NCI-H1930 (cell line): Measurements from ENCODE around the gene NUP93.
"Not testable (repeated sequence)": the region's sequence is repeated elsewhere in the genome, so short reads cannot be mapped to it uniquely, and the experiment has no call there.

ENCODE experiments used
- DNase-seq, 2 experiments: peaks; one replicate each; lab custom pipeline; 2025; lab: John Stamatoyannopoulos, UW

NUP93 gene

DNA sequence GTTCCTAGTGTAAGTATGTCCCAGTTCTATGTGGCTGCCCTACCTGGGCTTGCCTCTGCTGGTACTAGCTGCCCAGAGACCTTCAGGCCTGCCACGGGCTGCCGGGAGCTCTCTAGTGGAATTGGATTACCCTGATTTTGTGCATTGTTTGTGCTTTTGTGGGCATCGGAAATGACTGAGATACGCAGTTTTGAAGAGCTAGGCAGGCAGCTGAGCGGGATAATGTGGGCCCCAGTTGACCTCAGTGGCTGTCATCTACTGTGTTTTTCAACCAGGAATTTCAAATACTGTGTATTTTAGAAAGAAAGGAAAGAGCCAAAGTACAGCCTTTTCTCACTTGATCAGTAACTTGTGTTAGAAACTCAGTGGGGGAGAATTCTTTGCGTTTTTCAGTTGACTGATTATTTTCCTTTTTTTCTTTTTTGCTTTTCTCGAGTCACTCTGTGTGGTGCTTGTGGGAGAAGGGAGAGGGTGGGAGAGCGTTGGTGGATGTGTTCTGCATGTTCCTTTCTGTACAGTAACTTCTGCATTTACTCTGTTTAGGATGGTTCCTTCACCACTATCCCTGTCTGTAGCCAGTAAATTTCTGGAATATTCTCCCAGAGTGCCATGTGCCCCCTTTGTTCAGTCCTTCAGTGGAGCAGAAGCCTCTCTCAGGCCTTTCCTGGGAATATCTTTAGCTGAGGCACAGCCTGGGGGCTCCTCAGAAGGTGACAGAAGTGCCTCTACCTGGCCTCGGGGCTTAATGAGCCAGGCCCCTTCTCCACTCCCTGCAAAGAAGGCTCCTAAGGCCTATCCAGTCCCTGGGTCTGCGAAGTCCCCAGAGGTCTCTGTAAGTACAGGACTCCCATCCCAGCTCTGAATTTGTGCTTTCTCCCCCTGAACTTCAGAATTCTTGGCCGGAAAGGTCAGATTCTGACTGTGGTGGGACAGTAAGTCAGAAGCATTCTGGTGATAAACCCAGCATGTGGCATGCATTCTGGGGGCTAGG lies 120.1 kb downstream of the NUP93 start:
- DNase-seq: no peak

- DNase-seq: no peak
These were observed 121.9 kb downstream of the NUP93 start for GRCh38 chr16:56851671-56852400.

GRCh38 chr16:56852401-56852730 lies 122.4 kb downstream of the NUP93 start:
- no peak for DNase-seq

- DNase-seq: no peak
These were observed 123.0 kb downstream of the NUP93 start for GRCh38 chr16:56852968-56853367.

DNA sequence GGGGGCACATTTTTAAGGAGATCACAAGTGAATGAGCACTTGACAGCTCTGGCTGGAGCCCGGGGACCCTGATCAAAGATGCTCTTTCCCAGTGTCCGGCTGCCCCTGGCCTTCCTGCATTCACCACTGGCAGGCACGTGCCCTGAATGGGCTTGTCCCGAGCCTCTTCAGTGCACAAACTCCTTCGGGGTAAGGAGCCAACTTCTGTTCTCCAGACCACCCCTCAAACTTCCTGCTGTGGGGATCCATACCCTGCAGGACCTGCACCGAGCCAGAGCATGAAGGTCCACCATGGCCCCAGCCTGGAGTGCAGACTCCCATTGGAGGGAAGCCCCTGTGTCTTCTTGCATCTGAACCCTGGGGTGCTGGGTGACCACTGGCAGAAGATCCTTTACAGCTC lies 125.3 kb downstream of the NUP93 start:
- DNase-seq: no peak

- DNase-seq: no peak
These were observed 126.0 kb downstream of the NUP93 start for GRCh38 chr16:56855946-56856345.

- DNase-seq: no peak
These were observed 127.0 kb downstream of the NUP93 start for GRCh38 chr16:56856876-56857447.

DNA sequence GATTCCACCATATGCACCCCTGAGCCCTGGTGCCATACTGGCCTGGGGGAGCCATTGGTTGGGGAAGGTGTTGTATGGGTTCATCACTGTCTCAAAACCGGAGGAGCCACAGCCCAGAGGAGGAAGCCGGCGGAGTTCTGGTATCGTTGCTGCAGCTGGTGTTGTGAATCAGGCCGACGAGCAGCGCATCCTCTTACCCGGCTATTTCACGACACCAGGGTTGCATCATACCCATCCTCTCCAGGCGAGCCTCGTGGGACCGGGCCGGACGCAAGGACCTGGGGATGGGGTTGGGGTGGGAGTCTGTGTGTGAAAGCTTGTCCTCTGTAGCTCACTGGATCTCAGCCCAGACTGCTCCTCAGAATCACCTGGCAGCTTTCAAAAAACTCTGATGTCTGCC lies 128.4 kb downstream of the NUP93 start:
- DNase-seq: no peak

- no peak for DNase-seq
These were observed 129.7 kb downstream of the NUP93 start for GRCh38 chr16:56859636-56860035.

- DNase-seq: no peak
These were observed 130.5 kb downstream of the NUP93 start for GRCh38 chr16:56860226-56861020.

DNA sequence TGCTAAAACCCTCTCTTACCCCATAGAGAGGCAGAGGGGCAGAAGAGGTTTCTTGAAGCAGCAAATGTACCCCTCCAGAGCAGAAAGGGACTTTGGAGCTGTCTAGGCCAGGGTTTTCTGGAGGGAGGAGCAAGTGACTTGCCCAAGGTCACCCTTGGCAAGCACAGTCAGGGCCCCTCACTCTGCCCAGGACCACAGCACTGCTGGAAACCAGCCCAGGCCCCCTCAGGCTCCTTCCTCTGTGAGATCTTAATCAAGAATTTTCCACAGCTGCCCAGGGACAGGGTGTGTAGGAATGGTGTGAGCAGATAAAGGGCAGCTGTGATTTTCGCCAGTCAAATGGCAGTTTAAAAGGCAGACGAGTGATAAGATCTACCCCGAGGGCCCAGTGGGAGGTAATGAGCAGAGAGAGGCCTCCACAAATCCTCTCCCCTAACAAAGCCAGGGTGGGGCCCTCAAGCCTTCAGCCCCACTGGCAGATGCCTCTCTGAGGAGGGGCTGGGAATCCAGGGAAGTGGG lies 131.2 kb downstream of the NUP93 start:
- no peak for DNase-seq

- DNase-seq: no peak
These were observed 131.8 kb downstream of the NUP93 start for GRCh38 chr16:56861756-56862155.

- no peak for DNase-seq
These were observed 132.8 kb downstream of the NUP93 start for GRCh38 chr16:56862776-56863175.

DNA sequence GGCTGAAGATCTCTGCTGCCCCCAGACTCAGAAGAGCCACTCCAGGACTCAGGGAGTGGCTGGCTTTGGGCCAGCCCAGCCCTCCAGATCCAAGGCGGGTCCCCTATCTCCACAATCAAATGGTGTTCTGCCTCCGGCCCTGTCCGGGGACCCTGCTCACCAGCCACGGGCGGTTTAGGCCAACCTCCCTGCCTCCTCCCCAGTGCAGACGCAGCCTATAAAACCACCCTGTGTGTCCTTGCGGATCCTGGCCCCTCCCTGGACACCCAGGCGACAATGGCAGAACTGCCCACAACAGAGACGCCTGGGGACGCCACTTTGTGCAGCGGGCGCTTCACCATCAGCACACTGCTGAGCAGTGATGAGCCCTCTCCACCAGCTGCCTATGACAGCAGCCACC lies 135.0 kb downstream of the NUP93 start, which contains the start of gene SLC12A3:
Gene SLC12A3 (plus strand): TSS at position 248 of the 400 bp plus-strand sequence. CDS start 29 bp downstream, at position 277.
- DNase-seq: no peak

GRCh38 chr16:56865394-56866062 lies 135.6 kb downstream of the NUP93 start:
- no peak for DNase-seq

DNA sequence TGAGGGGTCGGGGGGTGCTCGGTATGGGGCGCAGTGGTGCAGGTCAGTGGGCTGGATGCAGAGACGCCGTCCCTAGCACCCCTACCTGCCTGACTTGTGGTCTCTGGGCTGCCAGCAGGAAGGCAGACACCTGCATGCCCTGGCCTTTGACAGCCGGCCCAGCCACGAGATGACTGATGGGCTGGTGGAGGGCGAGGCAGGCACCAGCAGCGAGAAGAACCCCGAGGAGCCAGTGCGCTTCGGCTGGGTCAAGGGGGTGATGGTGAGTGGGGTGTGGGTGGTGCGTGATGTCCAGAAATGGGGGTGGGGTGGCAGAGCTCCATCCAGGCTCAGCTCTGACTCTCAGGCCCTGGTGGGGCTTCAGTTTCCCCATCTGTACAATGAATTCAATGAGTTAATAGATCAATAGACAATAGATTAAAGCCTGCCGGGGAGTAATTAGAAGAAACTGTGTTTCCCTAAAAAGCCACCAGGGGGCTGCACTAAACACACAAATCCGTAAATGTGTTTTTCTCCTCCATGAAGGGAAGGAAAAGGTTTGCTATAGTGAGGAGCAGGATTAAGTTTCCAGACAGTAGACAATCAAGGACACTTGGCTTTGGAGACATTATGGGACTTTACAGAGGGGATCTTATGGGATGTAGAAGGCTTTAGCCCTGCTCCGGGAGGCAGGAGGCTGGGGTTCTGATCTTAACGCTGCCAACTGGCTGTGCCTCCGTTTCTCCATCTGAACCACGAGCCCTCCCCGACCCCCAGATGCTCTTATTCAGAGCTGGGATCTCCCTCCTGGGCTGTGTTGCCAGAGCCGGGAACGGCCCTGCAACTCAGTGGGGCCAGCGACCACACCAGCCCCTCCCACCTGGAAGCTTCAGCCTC lies 137.3 kb downstream of the NUP93 start:
- DNase-seq: peak in 1 of 2 experiments; percentile 7

GRCh38 chr16:56868175-56868574 lies 138.2 kb downstream of the NUP93 start:
- DNase-seq: no peak

DNA sequence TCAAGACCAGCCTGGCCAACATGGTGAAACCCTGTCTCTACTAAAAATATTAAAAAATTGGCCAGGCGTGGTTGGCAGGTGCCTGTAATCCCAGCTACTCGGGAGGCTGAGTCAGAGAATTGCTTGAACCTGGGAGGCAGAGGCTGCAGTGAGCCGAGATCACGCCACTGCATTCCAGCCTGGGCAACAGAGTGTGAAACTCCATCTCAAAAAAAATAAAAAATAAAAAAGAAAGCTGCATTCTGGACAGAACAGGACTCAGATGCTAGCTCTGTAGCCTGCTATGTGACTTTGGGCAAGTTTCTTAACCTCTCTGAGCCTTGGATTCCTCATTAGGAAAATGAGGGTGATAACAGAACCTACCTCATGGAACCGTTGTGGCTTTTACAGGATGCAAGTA lies 138.8 kb downstream of the NUP93 start:
- not testable (repeated sequence) for DNase-seq

DNA sequence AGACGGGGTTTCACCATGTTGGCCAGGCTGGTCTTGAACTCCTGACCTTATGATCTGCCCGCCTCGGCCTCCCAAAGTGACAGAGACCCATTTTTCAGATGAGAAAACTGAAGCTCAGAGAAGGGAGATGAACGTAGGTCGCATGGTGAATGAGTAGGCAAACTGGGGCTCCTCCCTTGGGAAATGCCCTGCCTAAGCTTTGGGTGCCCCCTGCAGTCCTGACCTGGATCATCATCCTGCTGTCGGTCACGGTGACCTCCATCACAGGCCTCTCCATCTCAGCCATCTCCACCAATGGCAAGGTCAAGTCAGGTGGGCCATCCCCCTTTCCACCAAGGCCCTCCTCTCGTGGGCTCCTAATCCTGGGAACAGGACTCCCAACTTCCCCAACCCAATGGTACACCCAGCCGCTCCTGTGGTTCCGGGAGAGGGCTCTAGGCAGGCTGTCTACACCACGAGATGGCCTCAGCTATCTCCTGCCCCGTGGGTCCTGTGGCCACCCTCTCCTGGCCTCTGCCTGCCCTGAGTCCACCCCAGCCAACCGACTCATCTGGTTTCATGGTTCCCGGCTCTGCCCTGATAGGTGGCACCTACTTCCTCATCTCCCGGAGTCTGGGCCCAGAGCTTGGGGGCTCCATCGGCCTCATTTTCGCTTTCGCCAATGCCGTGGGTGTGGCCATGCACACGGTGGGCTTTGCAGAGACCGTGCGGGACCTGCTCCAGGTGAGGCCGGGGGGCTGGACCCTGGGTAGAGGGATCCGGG lies 139.8 kb downstream of the NUP93 start:
- no peak for DNase-seq
